WTC11 (cell line): ENCODE measurements around the gene BNC2. TPM values are rescaled to one million over a fixed set of nuclear protein-coding genes. Genes with fewer than 3 reads are reported as not detected.

Experiments
- ATAC-seq: fragments of 200-7000 bp; cut with Tn5 transposase; 2 replicates; pipeline ENCODE4 v1.10.0; 2021; ENCODE audit warnings: mild to moderate bottlenecking, moderate library complexity
- CTCF ChIA-PET: fragments of 300-600 bp; sonication (Branson Sonifier 250); formaldehyde crosslinking; loops from one replicate; lab custom pipeline; 2021; ENCODE audit warnings: antibody characterized with exemption; lab: Charles Lee
- POLR2A ChIA-PET: fragments of 350-600 bp; sonication (Branson Sonifier 250); formaldehyde crosslinking; loops from one replicate; lab custom pipeline; 2021; ENCODE audit warnings: antibody characterized with exemption; lab: Charles Lee
- DNase-seq: peaks from one replicate; pipeline ENCODE4 v3.0.0; 2021; ENCODE audit warnings: low spot score
- H3K27ac Mint-ChIP-seq: 2 replicates; pipeline ENCODE4 v1.8.0; 2021; ENCODE audit warnings: mixed read lengths
- H3K27me3 Mint-ChIP-seq: 2 replicates; pipeline ENCODE4 v1.8.0; 2021; ENCODE audit warnings: low read depth, mild to moderate bottlenecking, moderate library complexity, mixed read lengths
- H3K36me3 Mint-ChIP-seq: 2 replicates; pipeline ENCODE4 v1.8.0; 2021; ENCODE audit warnings: mixed read lengths
- H3K4me1 Mint-ChIP-seq: 2 replicates; pipeline ENCODE4 v1.8.0; 2022; ENCODE audit warnings: mixed read lengths
- H3K4me3 Mint-ChIP-seq: 2 replicates; pipeline ENCODE4 v1.8.0; 2021; ENCODE audit warnings: mild to moderate bottlenecking, moderate library complexity, mixed read lengths
- H3K9me3 Mint-ChIP-seq: 2 replicates; pipeline ENCODE4 v1.8.0; 2021; ENCODE audit warnings: mixed read lengths
- ATF2 ChIP-seq: sonication (generic); formaldehyde crosslinking; IDR thresholded peaks from 2 replicates; pipeline ENCODE4 v1.8.1; 2022; ENCODE audit warnings: low read depth, missing genetic modification reagents, borderline replicate concordance
- E2F4 ChIP-seq: sonication (generic); formaldehyde crosslinking; IDR thresholded peaks from 2 replicates; pipeline ENCODE4 v1.8.1; 2022; ENCODE audit warnings: low read depth, mild to moderate bottlenecking, moderate library complexity, missing genetic modification reagents, borderline replicate concordance
- ETV6 ChIP-seq: sonication (generic); formaldehyde crosslinking; IDR thresholded peaks from 2 replicates; pipeline ENCODE4 v1.8.1; 2022; ENCODE audit warnings: mild to moderate bottlenecking, missing genetic modification reagents
- FOXK1 ChIP-seq: sonication (generic); formaldehyde crosslinking; IDR thresholded peaks from 2 replicates; pipeline ENCODE4 v1.8.0; 2022; ENCODE audit warnings: mild to moderate bottlenecking, moderate library complexity, missing genetic modification reagents
- FOXP1 ChIP-seq: sonication (generic); formaldehyde crosslinking; IDR thresholded peaks from 2 replicates; pipeline ENCODE4 v1.8.0; 2022; ENCODE audit warnings: missing genetic modification reagents, mild to moderate bottlenecking, moderate library complexity, borderline replicate concordance
- FOXP4 ChIP-seq: sonication (generic); formaldehyde crosslinking; IDR thresholded peaks from 2 replicates; pipeline ENCODE4 v1.8.0; 2022; ENCODE audit warnings: mild to moderate bottlenecking, missing genetic modification reagents
- GABPB1 ChIP-seq: sonication (generic); formaldehyde crosslinking; IDR thresholded peaks from 2 replicates; pipeline ENCODE4 v1.8.1; 2023; ENCODE audit warnings: mild to moderate bottlenecking, missing genetic modification reagents
- IRF1 ChIP-seq: sonication (generic); formaldehyde crosslinking; IDR thresholded peaks from 2 replicates; pipeline ENCODE4 v1.8.0; 2023; ENCODE audit warnings: missing genetic modification reagents
- JUN ChIP-seq: sonication (generic); formaldehyde crosslinking; IDR thresholded peaks from 2 replicates; pipeline ENCODE4 v1.8.0; 2023; ENCODE audit warnings: mild to moderate bottlenecking, missing genetic modification reagents
- OVOL2 ChIP-seq: fragments of 250-450 bp; sonication (Bioruptor Pico); IDR thresholded peaks from 2 replicates; pipeline ENCODE4 v1.9.0; 2021; ENCODE audit warnings: mild to moderate bottlenecking, borderline replicate concordance
- SP1 ChIP-seq: sonication (generic); formaldehyde crosslinking; conservative IDR thresholded peaks from 2 replicates; pipeline ENCODE4 v1.8.1; 2022; ENCODE audit warnings: missing genetic modification reagents
- TP53 ChIP-seq: sonication (generic); formaldehyde crosslinking; IDR thresholded peaks from 2 replicates; pipeline ENCODE4 v1.8.1; 2023; ENCODE audit warnings: mild to moderate bottlenecking, missing genetic modification reagents
- USF1 ChIP-seq: sonication (generic); formaldehyde crosslinking; IDR thresholded peaks from 2 replicates; pipeline ENCODE4 v1.8.0; 2022; ENCODE audit warnings: mild to moderate bottlenecking, missing genetic modification reagents
- ZBTB21 ChIP-seq: sonication (generic); formaldehyde crosslinking; IDR thresholded peaks from 2 replicates; pipeline ENCODE4 v1.8.1; 2023; ENCODE audit warnings: mild to moderate bottlenecking, missing genetic modification reagents, borderline replicate concordance
- ZNF121 ChIP-seq: sonication (generic); formaldehyde crosslinking; IDR thresholded peaks from 2 replicates; pipeline ENCODE4 v1.8.0; 2023; ENCODE audit warnings: missing genetic modification reagents
- ZNF396 ChIP-seq: fragments of 250-450 bp; sonication (Bioruptor Pico); IDR thresholded peaks from 2 replicates; pipeline ENCODE4 v1.8.0; 2021; ENCODE audit warnings: mild to moderate bottlenecking, moderate library complexity, borderline replicate concordance
- ZNF671 ChIP-seq: fragments of 250-450 bp; sonication (Bioruptor Pico); IDR thresholded peaks from 2 replicates; pipeline ENCODE4 v1.8.0; 2021; ENCODE audit warnings: mild to moderate bottlenecking
- total RNA-seq: library from RNA; stranded (reverse); gene quantifications from 3 replicates; pipeline ENCODE4 v1.2.3, GENCODE V29; 2021
- TF ChIP-seq, protein P1 (sequence below): fragments of 200-600 bp; IDR thresholded peaks from 2 replicates; pipeline ENCODE4 v1.8.0; 2022; ENCODE audit warnings: antibody characterized with exemption

The BNC2 gene
- total RNA-seq, 1 experiment from 2014 or later, result 33.3 TPM

DNA sequence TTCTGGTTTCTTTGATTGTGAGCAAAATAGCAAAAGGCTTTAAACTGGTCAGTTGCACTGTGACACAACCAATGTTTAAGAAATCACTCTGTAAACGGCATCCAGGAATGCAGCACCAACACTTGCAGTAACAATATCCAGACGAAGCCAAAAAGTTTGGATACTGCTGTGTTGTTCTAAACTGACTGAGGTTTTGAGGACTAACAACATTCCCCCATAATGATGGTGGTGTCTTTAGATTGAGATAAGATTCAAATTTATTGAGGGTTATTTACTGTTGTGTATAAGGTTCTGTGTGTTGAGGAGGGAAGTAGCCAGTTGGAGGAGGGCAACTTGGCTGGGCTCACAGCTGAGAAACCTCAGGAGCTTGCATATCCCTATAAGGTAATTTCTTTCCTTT is 353.6 kb downstream of the BNC2 start:
- H3K4me1 Mint-ChIP-seq, result peaks cover 77% of the 10 kb centered on the region
- no peak for TF ChIP-seq USF1 (CRISPR knock-in tag)
- TF ChIP-seq, protein P1, sequence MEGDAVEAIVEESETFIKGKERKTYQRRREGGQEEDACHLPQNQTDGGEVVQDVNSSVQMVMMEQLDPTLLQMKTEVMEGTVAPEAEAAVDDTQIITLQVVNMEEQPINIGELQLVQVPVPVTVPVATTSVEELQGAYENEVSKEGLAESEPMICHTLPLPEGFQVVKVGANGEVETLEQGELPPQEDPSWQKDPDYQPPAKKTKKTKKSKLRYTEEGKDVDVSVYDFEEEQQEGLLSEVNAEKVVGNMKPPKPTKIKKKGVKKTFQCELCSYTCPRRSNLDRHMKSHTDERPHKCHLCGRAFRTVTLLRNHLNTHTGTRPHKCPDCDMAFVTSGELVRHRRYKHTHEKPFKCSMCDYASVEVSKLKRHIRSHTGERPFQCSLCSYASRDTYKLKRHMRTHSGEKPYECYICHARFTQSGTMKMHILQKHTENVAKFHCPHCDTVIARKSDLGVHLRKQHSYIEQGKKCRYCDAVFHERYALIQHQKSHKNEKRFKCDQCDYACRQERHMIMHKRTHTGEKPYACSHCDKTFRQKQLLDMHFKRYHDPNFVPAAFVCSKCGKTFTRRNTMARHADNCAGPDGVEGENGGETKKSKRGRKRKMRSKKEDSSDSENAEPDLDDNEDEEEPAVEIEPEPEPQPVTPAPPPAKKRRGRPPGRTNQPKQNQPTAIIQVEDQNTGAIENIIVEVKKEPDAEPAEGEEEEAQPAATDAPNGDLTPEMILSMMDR, result no peak
- no peak for TF ChIP-seq FOXP1 (CRISPR knock-in tag)
- TF ChIP-seq ZNF121 (CRISPR knock-in tag), result no peak
- TF ChIP-seq IRF1 (CRISPR knock-in tag), result no peak
- TF ChIP-seq ETV6, result no peak
- TF ChIP-seq ZNF396, result no peak
- no peak for TF ChIP-seq E2F4 (CRISPR knock-in tag)
- no peak for TF ChIP-seq JUN (CRISPR knock-in tag)
- no peak for TF ChIP-seq OVOL2
- no peak for TF ChIP-seq ZBTB21 (CRISPR knock-in tag)
- TF ChIP-seq ZNF671 (CRISPR knock-in tag), result no peak
- TF ChIP-seq ATF2 (CRISPR knock-in tag), result no peak
- DNase-seq (no peak), ATAC-seq (no peak)
- no peaks in the 10 kb centered on the region for H3K36me3 Mint-ChIP-seq
- no peaks in the 10 kb centered on the region for H3K27me3 Mint-ChIP-seq
- ChIA-PET POLR2A (no interaction called here), CTCF (no interaction called here)
- H3K27ac Mint-ChIP-seq, result peak overlapping the region; percentile 96
- no peak overlapping the region for H3K4me3 Mint-ChIP-seq
- H3K9me3 Mint-ChIP-seq, result no peaks in the 10 kb centered on the region

DNA sequence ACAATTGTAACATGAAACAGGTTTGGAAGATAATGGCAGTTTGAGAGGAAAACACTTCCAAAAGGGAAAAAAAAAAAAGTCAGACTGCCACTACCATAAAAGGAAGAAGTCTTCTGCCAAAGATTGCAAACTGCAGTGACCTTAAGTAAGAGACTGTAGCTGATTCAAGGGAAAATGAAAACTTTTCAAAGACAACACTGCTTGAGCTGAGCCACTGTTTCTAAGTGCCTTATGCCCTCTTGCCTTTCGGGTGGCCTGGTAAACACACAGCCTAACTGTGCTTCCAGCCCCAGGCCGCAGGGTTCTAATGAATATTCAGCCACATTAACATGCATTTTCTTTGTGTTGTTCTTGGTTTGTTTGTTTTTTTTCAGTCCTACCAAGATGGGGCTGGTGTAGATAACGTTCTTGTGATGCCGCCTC is 354.6 kb downstream of the BNC2 start:
- Mint-ChIP-seq H3K36me3 (no peaks in the 10 kb centered on the region), H3K9me3 (no peaks in the 10 kb centered on the region), H3K4me3 (peak overlapping the region; percentile 33), H3K27ac (peak overlapping the region; percentile 95), H3K4me1 (peaks cover 69% of the 10 kb centered on the region), H3K27me3 (no peaks in the 10 kb centered on the region)
- peak; percentile 86; the same call in 1 of the 2 replicates for TF ChIP-seq FOXP4 (CRISPR knock-in tag)
- TF ChIP-seq FOXK1 (CRISPR knock-in tag), result peak; percentile 44; the same call in 1 of the 2 replicates
- no peak for TF ChIP-seq TP53
- TF ChIP-seq GABPB1 (CRISPR knock-in tag), result no peak
- TF ChIP-seq ZNF396, result no peak
- no peak for TF ChIP-seq SP1
- peak; percentile 69 for ATAC-seq
- CTCF ChIA-PET, result no interaction called here
- DNase-seq, result peak; percentile 68
- POLR2A ChIA-PET, result interaction anchor here (0.7 kb wide), 2 partner anchors 152 to 210 kb away, joined by 3 read pairs; no protein-coding TSS in a partner anchor
